Activated T-cell treated with anti-CD3 and anti-CD28 coated beads for 48 hours (primary cell): ENCODE results near the gene ZGLP1.
"Not testable (repeated sequence)": the region's sequence is repeated elsewhere in the genome, so short reads cannot be mapped to it uniquely, and the experiment has no call there.

Experiments
- DNase-seq: peaks from one replicate; pipeline ENCODE4 v3.0.0-alpha.2; 2020; ENCODE audit warnings: low read depth

The ZGLP1 gene

GRCh38 chr19:10293637-10294367 lies 15.8 kb downstream of the ZGLP1 start:
- DNase-seq: no peak

GRCh38 chr19:10292789-10293636 lies 16.6 kb downstream of the ZGLP1 start:
- DNase-seq: no peak

- peak; percentile 77 for DNase-seq
Observed at GRCh38 chr19:10292206-10292788, 17.3 kb downstream of the ZGLP1 start.

- DNase-seq: no peak
Observed at GRCh38 chr19:10291554-10292205, 17.9 kb downstream of the ZGLP1 start.

GRCh38 chr19:10290876-10291553 lies 18.6 kb downstream of the ZGLP1 start:
- DNase-seq: no peak

- DNase-seq: no peak
Observed at GRCh38 chr19:10290357-10290875, 19.2 kb downstream of the ZGLP1 start.

GRCh38 chr19:10289836-10290356 lies 19.7 kb downstream of the ZGLP1 start, which contains the start of gene ICAM5:
ICAM5 (plus strand) TSS chr19:10289952; CDS start chr19:10290044, 92 bp downstream.
- DNase-seq: no peak

GRCh38 chr19:10289167-10289835 lies 20.3 kb downstream of the ZGLP1 start:
- peak; percentile 72 for DNase-seq

GRCh38 chr19:10288662-10289166 lies 20.9 kb downstream of the ZGLP1 start:
- no peak for DNase-seq

GRCh38 chr19:10286803-10287737 lies 22.5 kb downstream of the ZGLP1 start, which contains the start of gene ICAM4:
ICAM4 (plus strand) TSS chr19:10286955; CDS start chr19:10287013, 58 bp downstream.
- DNase-seq: no peak

GRCh38 chr19:10285393-10285792 lies 24.2 kb downstream of the ZGLP1 start:
- DNase-seq: no peak

GRCh38 chr19:10284960-10285278 lies 24.7 kb downstream of the ZGLP1 start:
- DNase-seq: no peak

- no peak for DNase-seq
Observed at GRCh38 chr19:10284065-10284959, 25.3 kb downstream of the ZGLP1 start.

- no peak for DNase-seq
Observed at GRCh38 chr19:10283301-10284064, 26.1 kb downstream of the ZGLP1 start.

- not testable (repeated sequence) for DNase-seq
Observed at GRCh38 chr19:10282043-10282442, 27.6 kb downstream of the ZGLP1 start.

GRCh38 chr19:10279737-10280442 lies 29.7 kb downstream of the ZGLP1 start:
- DNase-seq: no peak

- no peak for DNase-seq
Observed at GRCh38 chr19:10278935-10279334, 30.7 kb downstream of the ZGLP1 start.
